Motor neuron (in vitro differentiated cells): ENCODE data around the gene MEGF10. TPM values are rescaled to one million over a fixed set of nuclear protein-coding genes. Genes with fewer than 3 reads are reported as not detected.

Experiments
- ATAC-seq, 8 experiments: fragments of 200-7000 bp; cut with Tn5 transposase; replicated peaks in 6 of 8; 2 replicates each; pipeline ENCODE4 v1.8.0; 2021; ENCODE audit warnings: mild to moderate bottlenecking in 8 of 8, moderate library complexity in 8 of 8
- H3K27ac ChIP-seq, 2 donors: fragments of 250-450 bp; sonication (Bioruptor Pico); 2 replicates each; pipeline ENCODE4 v1.9.0; 2021; ENCODE audit warnings: antibody characterized with exemption in 2 of 2, mild to moderate bottlenecking in 2 of 2, moderate library complexity in 1 of 2
- H3K4me1 ChIP-seq, 2 donors: fragments of 250-450 bp; sonication (Bioruptor Pico); replicated peaks in 1 of 2; 2 replicates each; pipeline ENCODE4 v1.6.1; 2021; ENCODE audit warnings: antibody characterized with exemption in 2 of 2, mild to moderate bottlenecking in 2 of 2, moderate library complexity in 1 of 2
- H3K4me3 ChIP-seq, 5 donors: fragments of 250-450 bp; sonication (Bioruptor Pico); 2 replicates each; pipeline ENCODE4 v1.9.0; 2021; ENCODE audit warnings: antibody characterized with exemption in 5 of 5, mild to moderate bottlenecking in 5 of 5, moderate library complexity in 4 of 5
- WGBS, 10 experiments: fragments of 450-650 bp; shearing (Covaris generic); methylation state at CpG; one replicate each; pipeline ENCODE4 v1.0.0; 2022; 5-methylcytosine and 5-hydroxymethylcytosine counted together
- in situ Hi-C, 9 experiments: fragments of 400-800 bp; cut with MboI; loops; one replicate each; pipeline ENCODE4 v1.15.0; 2021; ENCODE audit warnings: low sequenced_read_pairs in 9 of 9, low pct_unique_long_range_greater_than_20kb in 2 of 9; ENCODE audit not compliant: unreplicated experiment in 9 of 9
- total RNA-seq, 8 experiments: library from RNA; unstranded; fragments of 300-600 nt; gene quantifications; 2 replicates each; pipeline versions ENCODE4 v1.2.3 to v1.2.4, GENCODE V29; 2022

Gene MEGF10
- total RNA-seq, 8 experiments from 2014 or later, result 1.9 to 317 (median 6.3) TPM

- no peaks in the 10 kb centered on the region for H3K4me1 ChIP-seq
- 35 to 94% (median 76%) methylated on average over 1 to 2 of the region's 2 CpGs; no CpG with 5 or more reads in 1 of the 10 experiments for WGBS, 10 experiments
- no peak overlapping the region for H3K4me3 ChIP-seq
- in situ Hi-C loops, result no loop called here
- no peak for ATAC-seq
- no peak overlapping the region for H3K27ac ChIP-seq
Measured at GRCh38 chr5:127508644-127509373, 218.2 kb downstream of the MEGF10 start.

Other genes starting within 250 kb of the MEGF10 start
- gene C5orf63, start 217.3 kb upstream of the MEGF10 start, total RNA-seq, result 10 to 100 TPM in 1 of 8 experiments, 1 to 10 TPM in 5, under 1 TPM in 2; 0.11 to 11.3 (median 1.9) TPM
- gene PRRC1, start 226.8 kb downstream of the MEGF10 start, total RNA-seq, result 100 to 1,000 TPM in 1 of 8 experiments, 10 to 100 TPM in 7; 41.2 to 107 (median 56.2) TPM